Measurements from ENCODE around the gene ELP1. TPM values are rescaled to one million over a fixed set of nuclear protein-coding genes. Genes with fewer than 3 reads are reported as not detected.
A peak's percentile ranks its signal among the peaks of the same experiment; 100 is the strongest.
"Not testable (repeated sequence)": the region's sequence is repeated elsewhere in the genome, so short reads cannot be mapped to it uniquely, and the experiment has no call there.

Gene ELP1
- total RNA-seq, 1 donor from 2014 or later: 31.6 TPM

DNA sequence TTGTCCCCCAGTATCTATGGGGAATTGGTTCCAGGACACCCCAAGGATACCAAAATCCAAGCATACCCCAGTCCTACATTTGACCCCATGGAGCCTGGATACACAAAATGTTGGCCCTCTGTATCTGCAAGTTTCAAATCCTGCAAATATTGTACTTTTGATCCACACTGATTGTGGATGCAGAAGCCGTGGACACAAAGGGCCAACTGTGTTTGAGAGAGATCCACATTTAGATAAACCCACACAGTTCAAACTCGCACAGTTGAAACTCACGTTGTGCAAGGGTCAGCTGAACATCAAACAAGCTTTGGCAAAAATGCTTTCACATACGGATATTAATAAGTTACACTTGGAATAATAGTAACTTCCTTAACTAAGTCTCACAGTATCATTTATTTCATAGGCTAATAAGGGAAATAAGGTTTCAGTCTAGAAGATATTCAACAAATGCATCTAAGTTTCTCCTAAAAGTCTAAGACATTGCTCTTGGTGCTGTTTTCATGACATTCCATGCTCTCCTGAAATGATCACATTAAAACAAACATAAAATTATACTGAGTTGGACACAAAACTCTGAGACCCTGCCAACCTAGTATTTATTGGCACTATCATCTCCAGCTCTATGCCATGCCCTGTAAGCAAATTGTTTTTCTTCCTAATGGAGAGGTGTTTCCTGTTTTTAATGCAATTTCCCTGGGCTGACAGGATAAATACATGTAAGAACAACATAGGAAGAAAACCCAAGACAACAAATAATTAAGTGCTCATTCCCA is 39.5 kb downstream of the ELP1 start:
- H3K4me1 Mint-ChIP-seq (ENCODE audit: low read depth): no peaks in the 10 kb centered on the region
- peaks cover 50% of the 10 kb centered on the region for H3K36me3 Mint-ChIP-seq (ENCODE audit: low read depth)
- no peak for DNase-seq (ENCODE audit: low spot score)
- H3K4me3 Mint-ChIP-seq: no peak overlapping the region
- H3K27me3 Mint-ChIP-seq (ENCODE audit: insufficient read depth): no peaks in the 10 kb centered on the region
- H3K27ac Mint-ChIP-seq: no peak overlapping the region
- intact Hi-C loops (cut with micrococcal nuclease): no loop called here
- no peaks in the 10 kb centered on the region for H3K9me3 Mint-ChIP-seq

DNA sequence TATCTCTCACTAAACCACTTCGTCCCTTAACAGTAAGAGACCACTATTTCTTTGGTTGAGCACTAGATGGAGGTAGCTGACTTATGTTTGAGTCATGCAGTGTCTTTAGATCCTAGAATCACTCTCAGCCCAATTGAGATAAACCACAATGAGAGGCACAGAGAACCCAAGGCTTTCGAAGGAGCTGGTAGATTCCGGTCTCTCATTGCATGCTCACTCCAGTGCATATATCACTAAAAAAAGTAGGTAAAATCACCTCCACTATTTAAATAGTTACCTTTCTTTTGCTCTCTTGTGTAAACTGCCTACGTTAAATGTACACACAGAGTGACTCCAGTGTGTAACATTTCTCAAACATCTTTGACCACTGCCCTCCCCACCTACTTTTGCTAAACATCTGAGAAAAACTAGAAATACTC is 44.3 kb downstream of the ELP1 start:
- H3K27ac Mint-ChIP-seq: no peak overlapping the region
- intact Hi-C loops (cut with micrococcal nuclease): loop anchor here (5.0 kb wide), 4 partner anchors 123 to 523 kb away; partner anchors contain the start of genes CTNNAL1 and TMEM245
- no peaks in the 10 kb centered on the region for H3K27me3 Mint-ChIP-seq (ENCODE audit: insufficient read depth)
- no peaks in the 10 kb centered on the region for H3K9me3 Mint-ChIP-seq
- no peak overlapping the region for H3K4me3 Mint-ChIP-seq
- no peak for DNase-seq (ENCODE audit: low spot score)
- H3K4me1 Mint-ChIP-seq (ENCODE audit: low read depth): peaks cover 16% of the 10 kb centered on the region
- peaks cover 48% of the 10 kb centered on the region for H3K36me3 Mint-ChIP-seq (ENCODE audit: low read depth)

DNA sequence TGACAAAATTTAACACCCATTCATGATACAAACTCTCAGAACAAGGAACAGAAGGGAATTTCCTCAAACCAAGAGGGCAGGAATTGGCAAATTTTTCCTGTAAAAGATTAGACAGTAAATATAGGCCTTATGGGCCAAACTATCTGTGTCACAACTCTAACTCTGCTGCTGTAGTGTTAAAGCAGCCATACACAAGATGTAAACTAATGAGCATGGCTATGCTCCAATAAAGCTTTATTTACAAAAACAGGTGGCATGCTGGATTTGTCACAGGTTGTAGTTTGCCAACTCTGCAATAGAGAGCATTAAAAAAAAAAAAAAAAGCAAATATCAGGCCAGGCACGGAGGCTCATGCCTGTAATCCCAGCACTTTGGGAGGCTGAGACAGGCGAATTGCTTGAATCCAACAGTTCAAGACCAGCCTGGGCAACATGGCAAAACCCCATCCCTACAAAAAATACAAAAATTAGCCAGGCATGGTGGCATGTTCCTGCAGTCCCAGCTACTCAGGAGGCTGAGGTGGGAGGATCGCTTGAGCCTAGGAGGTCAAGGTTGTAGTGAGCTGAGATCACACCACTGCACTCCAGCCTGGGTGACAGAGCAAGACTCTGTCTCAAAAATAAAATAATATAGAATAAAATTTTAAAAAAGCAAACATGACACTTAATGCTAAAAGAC is 47.2 kb downstream of the ELP1 start:
- peaks cover 46% of the 10 kb centered on the region for H3K36me3 Mint-ChIP-seq (ENCODE audit: low read depth)
- H3K9me3 Mint-ChIP-seq; DNase-seq (ENCODE audit: low spot score); H3K4me3 Mint-ChIP-seq; H3K27me3 Mint-ChIP-seq (ENCODE audit: insufficient read depth): not testable (repeated sequence)
- peaks cover 16% of the 10 kb centered on the region for H3K4me1 Mint-ChIP-seq (ENCODE audit: low read depth)
- peak overlapping the region; percentile 80 for H3K27ac Mint-ChIP-seq
- intact Hi-C loops (cut with micrococcal nuclease): loop anchor here (2.0 to 5.0 kb wide), 5 partner anchors 48 to 526 kb away; partner anchors contain the start of genes ABITRAM, CTNNAL1, ELP1 and TMEM245

DNA sequence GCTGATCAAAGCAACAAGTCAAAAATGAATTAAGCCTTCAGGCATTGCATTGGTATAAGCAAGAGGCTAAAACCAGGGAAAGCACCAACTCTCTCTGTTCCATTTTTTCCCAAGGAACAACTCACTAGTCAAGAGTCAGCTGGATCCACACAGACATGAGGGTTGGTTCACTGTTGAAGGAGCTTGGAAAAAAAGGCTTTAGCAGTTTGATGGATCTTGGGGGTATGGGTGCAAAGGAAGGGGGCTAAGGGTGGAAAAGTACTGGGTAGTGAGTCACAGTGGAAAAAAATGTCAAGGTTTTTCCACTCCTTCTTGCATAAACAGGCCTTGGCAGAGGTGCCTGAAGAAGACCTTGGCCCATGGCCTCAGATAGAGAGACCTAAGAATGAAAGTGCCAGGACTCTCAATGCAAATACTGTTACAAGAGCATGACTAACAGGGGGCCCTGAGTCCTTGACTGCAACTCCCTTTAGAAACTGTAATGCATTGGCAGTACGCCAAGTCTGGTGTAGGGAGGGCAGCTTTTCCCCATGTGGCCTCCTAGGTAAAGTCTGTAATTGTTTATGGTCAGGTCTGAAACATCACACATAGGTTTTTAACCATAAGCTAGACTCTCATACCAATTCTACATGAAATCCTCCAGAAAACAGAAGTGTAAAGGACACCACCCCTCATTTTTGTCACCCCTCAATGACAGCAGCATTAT is 48.1 kb downstream of the ELP1 start:
- intact Hi-C loops (cut with micrococcal nuclease): loop anchor here (2.0 to 5.0 kb wide), 5 partner anchors 49 to 527 kb away; partner anchors contain the start of genes ABITRAM, CTNNAL1, ELP1 and TMEM245
- Mint-ChIP-seq H3K9me3 (no peaks in the 10 kb centered on the region), H3K36me3 (ENCODE audit: low read depth) (peaks cover 41% of the 10 kb centered on the region), H3K27me3 (ENCODE audit: insufficient read depth) (no peaks in the 10 kb centered on the region), H3K4me1 (ENCODE audit: low read depth) (peaks cover 16% of the 10 kb centered on the region), H3K27ac (peak overlapping the region; percentile 80), H3K4me3 (peak overlapping the region; percentile 8)
- no peak for DNase-seq (ENCODE audit: low spot score)

DNA sequence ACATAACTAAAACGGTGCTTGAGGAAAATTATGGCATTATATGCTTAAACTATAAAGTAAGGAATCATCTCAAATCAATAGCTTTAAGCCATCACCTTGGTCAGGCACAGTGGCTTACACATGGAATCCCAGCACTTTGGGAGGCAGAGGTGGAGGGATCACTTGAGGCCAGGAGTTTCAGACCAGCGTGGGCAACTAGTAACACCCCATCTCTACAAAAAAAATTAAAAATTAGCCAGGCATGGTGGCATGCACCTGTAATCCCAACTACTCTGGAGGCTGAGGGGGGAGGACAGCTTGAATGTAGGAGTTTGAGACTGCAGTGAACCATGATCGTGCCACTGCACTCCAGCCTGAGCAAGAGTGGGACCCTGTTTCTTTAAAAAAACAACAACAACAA is 49.2 kb downstream of the ELP1 start:
- no peak overlapping the region for H3K4me3 Mint-ChIP-seq
- no peaks in the 10 kb centered on the region for H3K27me3 Mint-ChIP-seq (ENCODE audit: insufficient read depth)
- no peak for DNase-seq (ENCODE audit: low spot score)
- intact Hi-C loops (cut with micrococcal nuclease): loop anchor here (5.0 kb wide), 4 partner anchors 128 to 528 kb away; partner anchors contain the start of genes CTNNAL1 and TMEM245
- no peak overlapping the region for H3K27ac Mint-ChIP-seq
- H3K4me1 Mint-ChIP-seq (ENCODE audit: low read depth): peaks cover 16% of the 10 kb centered on the region
- no peaks in the 10 kb centered on the region for H3K9me3 Mint-ChIP-seq
- peaks cover 40% of the 10 kb centered on the region for H3K36me3 Mint-ChIP-seq (ENCODE audit: low read depth)

DNA sequence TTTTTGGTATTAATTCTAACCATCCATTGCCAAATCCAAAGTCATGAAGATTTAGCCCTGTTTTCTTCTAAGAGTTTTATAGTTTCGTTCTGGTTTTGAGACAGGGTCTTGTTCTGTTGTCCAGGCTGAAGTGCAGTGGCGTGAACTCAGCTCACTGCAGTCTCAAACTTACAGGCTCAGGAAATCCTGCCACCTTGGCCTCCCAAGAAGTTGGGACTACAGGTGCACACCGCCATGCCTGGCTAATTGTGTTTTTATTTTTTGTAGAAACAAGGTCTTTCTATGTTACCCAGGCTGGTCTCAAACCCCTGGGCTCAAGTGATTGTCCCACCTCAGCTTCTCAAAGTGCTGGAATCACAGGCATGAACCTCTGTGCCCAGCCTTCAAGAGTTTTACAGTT is 50.8 kb downstream of the ELP1 start:
- no peaks in the 10 kb centered on the region for H3K9me3 Mint-ChIP-seq
- H3K4me1 Mint-ChIP-seq (ENCODE audit: low read depth): peaks cover 16% of the 10 kb centered on the region
- intact Hi-C loops (cut with micrococcal nuclease): no loop called here
- H3K36me3 Mint-ChIP-seq (ENCODE audit: low read depth): peaks cover 44% of the 10 kb centered on the region
- H3K27me3 Mint-ChIP-seq (ENCODE audit: insufficient read depth): no peaks in the 10 kb centered on the region
- no peak overlapping the region for H3K27ac Mint-ChIP-seq
- H3K4me3 Mint-ChIP-seq: no peak overlapping the region
- DNase-seq (ENCODE audit: low spot score): no peak

DNA sequence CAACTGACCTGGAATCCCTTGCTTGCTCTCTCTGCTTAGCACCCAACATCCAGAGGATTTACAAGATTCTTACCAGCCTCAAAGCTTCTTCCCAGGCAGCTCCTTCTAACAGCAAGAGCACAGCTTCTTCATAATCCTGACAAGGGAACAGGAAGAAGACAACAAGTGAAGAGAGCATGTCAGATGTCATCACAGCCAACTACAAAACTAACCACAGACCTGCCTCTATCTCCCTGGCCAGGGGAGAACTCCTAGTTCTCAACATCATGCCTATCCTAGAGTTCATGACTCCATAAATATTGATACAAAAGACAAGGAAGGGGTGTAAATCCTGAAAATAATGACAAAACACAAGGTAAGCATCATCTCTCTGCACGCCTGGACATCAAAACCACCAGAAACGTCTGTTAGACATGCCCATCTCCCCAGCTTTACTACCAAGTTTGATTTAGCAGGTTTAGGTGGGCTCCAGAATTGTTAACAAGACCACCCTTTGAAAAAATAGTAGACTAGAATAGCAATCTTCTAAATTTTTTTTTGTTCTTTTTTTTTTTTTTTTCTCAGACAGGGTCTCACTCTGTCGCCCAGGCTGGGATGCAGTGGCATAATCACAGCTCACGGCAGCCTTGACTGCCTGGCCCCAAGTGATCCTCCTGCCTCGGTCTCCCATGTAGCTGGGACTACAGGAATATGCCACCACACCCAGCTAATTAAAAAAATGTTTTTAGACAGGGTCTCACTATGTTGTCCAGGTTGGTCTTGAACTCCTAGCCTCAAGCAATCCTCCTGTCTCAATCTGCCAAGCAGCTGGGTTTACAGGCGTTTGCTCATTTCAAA is 51.7 kb downstream of the ELP1 start:
- Mint-ChIP-seq H3K27ac (no peak overlapping the region), H3K36me3 (ENCODE audit: low read depth) (peaks cover 49% of the 10 kb centered on the region)
- intact Hi-C loops (cut with micrococcal nuclease): no loop called here

DNA sequence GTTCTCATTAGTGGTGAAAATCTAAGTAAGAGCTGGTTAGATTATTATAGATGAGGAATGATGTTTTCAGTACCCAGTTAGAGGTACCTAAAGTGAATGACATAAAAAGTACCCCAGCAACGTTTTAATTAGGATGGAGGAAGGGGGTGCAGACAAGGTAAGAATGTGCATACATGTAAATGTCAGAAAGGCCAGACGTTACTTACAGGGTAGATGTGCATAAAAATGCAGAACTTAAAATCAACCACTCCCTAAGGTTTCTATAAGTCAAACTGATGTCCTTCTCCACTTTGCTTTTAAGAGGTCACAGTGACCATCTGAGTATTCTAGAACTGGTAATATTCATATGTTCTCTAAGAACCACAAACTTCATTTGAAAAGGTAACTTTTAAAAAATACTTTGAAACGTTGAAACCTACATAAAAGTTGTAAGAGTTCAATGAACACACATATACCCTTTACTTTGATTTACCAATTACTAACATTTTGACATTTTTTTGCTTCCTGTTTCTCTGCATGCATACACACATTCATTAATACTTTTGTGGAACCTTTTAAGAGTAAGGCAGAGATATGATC is 53.1 kb downstream of the ELP1 start:
- Mint-ChIP-seq H3K9me3 (no peaks in the 10 kb centered on the region), H3K4me1 (ENCODE audit: low read depth) (peaks cover 8% of the 10 kb centered on the region), H3K27ac (no peak overlapping the region), H3K4me3 (no peak overlapping the region), H3K36me3 (ENCODE audit: low read depth) (peaks cover 51% of the 10 kb centered on the region), H3K27me3 (ENCODE audit: insufficient read depth) (no peaks in the 10 kb centered on the region)
- intact Hi-C loops (cut with micrococcal nuclease): no loop called here
- DNase-seq (ENCODE audit: low spot score): no peak

More for the DNA sequence above, 51.7 kb downstream of the ELP1 start:
- no peaks in the 10 kb centered on the region for H3K27me3 Mint-ChIP-seq (ENCODE audit: insufficient read depth)
- H3K9me3 Mint-ChIP-seq: no peaks in the 10 kb centered on the region
- no peak for DNase-seq (ENCODE audit: low spot score)
- H3K4me1 Mint-ChIP-seq (ENCODE audit: low read depth): peaks cover 16% of the 10 kb centered on the region
- no peak overlapping the region for H3K4me3 Mint-ChIP-seq

DNA sequence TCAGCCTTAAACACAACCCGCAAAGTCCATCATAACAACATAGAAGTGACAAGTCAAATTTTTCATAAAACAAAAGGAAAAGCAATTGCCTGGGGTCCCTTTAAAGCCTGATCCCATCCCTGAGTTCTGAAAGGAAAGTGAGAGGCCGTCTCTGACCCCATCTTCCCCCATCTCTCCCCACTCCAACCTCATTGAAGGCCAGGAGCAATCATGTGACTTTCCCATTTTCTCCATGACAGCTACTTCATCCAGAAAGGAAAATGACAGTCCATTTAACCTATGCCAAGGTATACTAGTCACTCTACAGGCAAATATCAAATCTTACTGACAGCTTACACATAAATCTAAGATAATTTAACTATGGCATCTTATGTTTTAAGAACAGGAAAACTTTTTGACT is 56.4 kb downstream of the ELP1 start:
- no peaks in the 10 kb centered on the region for H3K9me3 Mint-ChIP-seq
- intact Hi-C loops (cut with micrococcal nuclease): no loop called here
- H3K4me1 Mint-ChIP-seq (ENCODE audit: low read depth): peaks cover 6% of the 10 kb centered on the region
- H3K27me3 Mint-ChIP-seq (ENCODE audit: insufficient read depth): no peaks in the 10 kb centered on the region
- DNase-seq (ENCODE audit: low spot score): no peak
- peaks cover 57% of the 10 kb centered on the region for H3K36me3 Mint-ChIP-seq (ENCODE audit: low read depth)
- H3K27ac Mint-ChIP-seq: no peak overlapping the region
- H3K4me3 Mint-ChIP-seq: no peak overlapping the region

DNA sequence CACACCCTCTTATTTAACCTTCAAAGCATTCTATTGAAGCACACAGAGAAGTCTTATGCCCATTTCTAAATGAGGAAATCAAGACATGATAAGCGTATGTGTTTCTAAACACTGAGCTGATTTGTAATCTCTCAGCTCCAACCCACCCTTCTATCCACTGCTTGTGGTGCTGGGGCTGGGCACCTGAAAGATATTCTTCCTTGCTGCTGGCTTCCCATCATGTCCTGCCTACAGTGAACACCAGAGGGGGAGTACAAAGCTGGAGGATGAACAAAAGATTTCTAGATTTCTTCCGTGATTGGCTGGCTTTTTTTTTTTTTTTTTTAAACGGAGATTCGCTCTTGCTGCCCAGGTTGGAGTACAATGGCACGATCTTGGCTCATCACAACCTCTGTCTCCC is 57.5 kb downstream of the ELP1 start:
- Mint-ChIP-seq H3K27me3 (ENCODE audit: insufficient read depth) (no peaks in the 10 kb centered on the region), H3K4me3 (no peak overlapping the region), H3K4me1 (ENCODE audit: low read depth) (peaks cover 6% of the 10 kb centered on the region), H3K9me3 (peaks cover 5% of the 10 kb centered on the region), H3K27ac (no peak overlapping the region), H3K36me3 (ENCODE audit: low read depth) (peaks cover 58% of the 10 kb centered on the region)
- DNase-seq (ENCODE audit: low spot score): no peak
- intact Hi-C loops (cut with micrococcal nuclease): no loop called here

DNA sequence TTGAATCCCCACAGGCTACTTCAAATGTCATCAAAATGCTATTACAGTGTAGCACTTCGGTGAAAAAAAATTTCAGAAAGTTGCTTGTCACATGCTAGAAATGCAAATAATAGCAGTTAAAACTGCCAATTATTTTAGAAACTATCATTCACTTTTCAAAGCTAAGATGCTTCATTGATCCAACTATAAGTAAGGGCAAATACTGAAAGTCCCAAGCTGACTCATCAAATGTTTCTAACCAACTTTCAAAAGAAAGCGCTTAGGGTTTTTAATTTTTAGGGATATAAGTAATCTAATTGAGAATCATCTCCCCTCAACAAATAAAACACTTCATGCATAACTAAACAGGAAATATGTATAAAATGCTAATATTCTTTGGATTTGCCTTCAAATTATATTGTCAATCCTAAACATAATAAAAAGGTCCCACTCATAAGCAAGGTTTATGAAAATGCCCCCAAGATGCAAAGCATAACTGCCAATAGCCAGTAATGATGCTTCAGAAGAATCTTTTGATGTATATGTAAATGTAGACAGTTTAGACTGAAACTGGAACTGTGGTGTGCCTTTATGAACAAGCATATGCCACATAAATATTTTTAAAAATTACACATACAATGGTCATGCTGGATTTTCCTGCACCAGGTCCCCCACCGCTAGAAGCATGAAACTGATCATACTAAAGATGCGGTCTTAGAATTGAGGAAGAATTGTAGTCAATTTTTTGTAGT is 59.7 kb downstream of the ELP1 start:
- Mint-ChIP-seq H3K36me3 (ENCODE audit: low read depth) (peaks cover 56% of the 10 kb centered on the region), H3K4me3 (no peak overlapping the region), H3K4me1 (ENCODE audit: low read depth) (peaks cover 6% of the 10 kb centered on the region), H3K27me3 (ENCODE audit: insufficient read depth) (no peaks in the 10 kb centered on the region), H3K27ac (no peak overlapping the region), H3K9me3 (peaks cover 5% of the 10 kb centered on the region)
- no peak for DNase-seq (ENCODE audit: low spot score)
- intact Hi-C loops (cut with micrococcal nuclease): no loop called here

Data from activated T-helper 1 cell treated with anti-CD3 and anti-CD28 coated beads, Interleukin-12 subunit alpha, Interleukin-12 subunit beta, Interleukin-2, Interleukin-4 antibody, amounts not matched to agents 30 ng/mL and 10 ng/mL and 1 ng/mL, durations not matched to agents 14 hours and 24 hours and 36 hours (primary cell).